SK-N-SH (cell line): ENCODE data around the gene SHISAL1. TPM values are rescaled to one million over a fixed set of nuclear protein-coding genes. Genes with fewer than 3 reads are reported as not detected.
A peak's percentile ranks its signal among the peaks of the same experiment; 100 is the strongest.

Experiments
- CTCF ChIA-PET: fragments of 300-600, 350-600 bp; formaldehyde crosslinking; extraction: SDS; loops from one replicate; lab custom pipeline; 2021; lab: Yijun Ruan, JAX
- POLR2A ChIA-PET: fragments of 350-600 bp; sonication (Branson Sonifier 250); formaldehyde crosslinking; extraction: SDS; loops from one replicate; lab custom pipeline; 2020; ENCODE audit warnings: antibody characterized with exemption, inconsistent platforms; lab: Yijun Ruan, JAX
- DNase-seq: peaks from one replicate; pipeline ENCODE4 v3.0.0; 2012
- H2AFZ ChIP-seq: fragments of 200-600 bp; sonication (generic); 2 replicates; pipeline ENCODE4 v1.8.1; 2016; ENCODE audit warnings: antibody characterized with exemption, mild to moderate bottlenecking, low read depth
- H3F3A ChIP-seq: fragments of 200-600 bp; sonication (generic); replicated peaks from 2 replicates; pipeline ENCODE3; 2016; ENCODE audit warnings: antibody characterized with exemption, mild to moderate bottlenecking; ENCODE audit not compliant: insufficient read depth
- H3K27ac ChIP-seq, 2 experiments: fragments of 200-500 bp in 1 of 2; fragments of 200-600 bp in 1 of 2; sonication (Bioruptor generic) in 1 of 2; sonication (generic), shearing (Covaris generic) in 1 of 2; 2 replicates each; pipeline versions ENCODE4 v1.5.1 to v1.6.1; 2014 to 2016; ENCODE audit warnings: low read depth in 2 of 2, inconsistent platforms in 1 of 2, low read length in 1 of 2, mild to moderate bottlenecking in 1 of 2, mixed read lengths in 1 of 2
- H3K27me3 ChIP-seq: fragments of 200-600 bp; sonication (generic), shearing (Covaris generic); 2 replicates; pipeline ENCODE4 v1.6.1; 2016; ENCODE audit warnings: mixed run types; ENCODE audit not compliant: insufficient read depth
- H3K36me3 ChIP-seq, 2 experiments: fragments of 200-500 bp in 1 of 2; fragments of 200-600 bp in 1 of 2; sonication (Bioruptor generic) in 1 of 2; sonication (generic) in 1 of 2; replicated peaks in 1 of 2; 2 replicates each; pipeline versions ENCODE3 to v1.5.1; 2014 to 2016; ENCODE audit warnings: low read length in 1 of 2, mild to moderate bottlenecking in 1 of 2; ENCODE audit not compliant: insufficient read depth in 2 of 2, control insufficient read depth in 1 of 2
- H3K4me1 ChIP-seq, 2 experiments: fragments of 200-500 bp in 1 of 2; fragments of 200-600 bp in 1 of 2; sonication (Bioruptor generic) in 1 of 2; sonication (generic), shearing (Covaris generic) in 1 of 2; 2 replicates each; pipeline versions ENCODE4 v1.5.1 to v1.6.1; 2014 to 2016; ENCODE audit warnings: low read depth in 1 of 2, low read length in 1 of 2, mixed run types in 1 of 2; ENCODE audit not compliant: insufficient read depth in 2 of 2, control insufficient read depth in 1 of 2
- H3K4me2 ChIP-seq: fragments of 200-600 bp; sonication (generic), shearing (Covaris generic); 2 replicates; pipeline ENCODE4 v1.6.1; 2017; ENCODE audit warnings: mixed run types
- H3K4me3 ChIP-seq, 2 experiments: fragments of 200-500 bp in 1 of 2; fragments of 200-600 bp in 1 of 2; sonication (Bioruptor generic) in 1 of 2; sonication (generic), shearing (Covaris generic) in 1 of 2; 2 replicates each; pipeline versions ENCODE4 v1.5.1 to v1.8.1; 2014 to 2016; ENCODE audit warnings: low read depth in 2 of 2, inconsistent platforms in 1 of 2, low read length in 1 of 2, mild to moderate bottlenecking in 1 of 2, mixed read lengths in 1 of 2, moderate library complexity in 1 of 2
- H3K79me2 ChIP-seq: fragments of 200-600 bp; sonication (generic); 2 replicates; pipeline ENCODE4 v1.8.1; 2017; ENCODE audit warnings: mild to moderate bottlenecking; ENCODE audit not compliant: insufficient read depth
- H3K9ac ChIP-seq: fragments of 200-600 bp; sonication (generic); 2 replicates; pipeline ENCODE4 v1.6.1; 2017; ENCODE audit warnings: mixed run types
- H3K9me2 ChIP-seq: fragments of 200-600 bp; sonication (generic); 2 replicates; pipeline ENCODE4 v1.6.1; 2017; ENCODE audit warnings: mixed run types
- H3K9me3 ChIP-seq: fragments of 200-600 bp; sonication (generic); 2 replicates; pipeline ENCODE4 v1.6.1; 2017; ENCODE audit warnings: mixed run types, mild to moderate bottlenecking, moderate library complexity
- H4K20me1 ChIP-seq: fragments of 200-600 bp; sonication (generic); 2 replicates; pipeline ENCODE4 v1.6.1; 2017; ENCODE audit warnings: mild to moderate bottlenecking, mixed run types; ENCODE audit not compliant: insufficient read depth
- CHD2 ChIP-seq: fragments of 150-350 bp; IDR thresholded peaks from 2 replicates; pipeline ENCODE4 v1.6.1; 2018; ENCODE audit warnings: low read length; ENCODE audit not compliant: partially characterized antibody
- ELF1 ChIP-seq: IDR thresholded peaks from 2 replicates; pipeline ENCODE4 v1.4.0; 2012
- EZH2phosphoT487 ChIP-seq: fragments of 200-600 bp; sonication (generic); IDR thresholded peaks from 2 replicates; pipeline ENCODE4 v1.6.1; 2017; ENCODE audit warnings: low read depth, mixed run types, mild to moderate bottlenecking, antibody characterized with exemption, moderate library complexity, borderline replicate concordance
- MEF2A ChIP-seq: IDR thresholded peaks from 2 replicates; pipeline ENCODE4 v1.4.0; 2012; ENCODE audit warnings: low read depth, borderline replicate concordance
- NRF1 ChIP-seq: IDR thresholded peaks from 2 replicates; pipeline ENCODE4 v1.6.1; 2012; ENCODE audit warnings: low read depth, mild to moderate bottlenecking, low read length
- RAD21 ChIP-seq: IDR thresholded peaks from 2 replicates; pipeline ENCODE4 v1.6.1; 2012; ENCODE audit warnings: mild to moderate bottlenecking, low read length
- RCOR1 ChIP-seq: fragments of 150-350 bp; IDR thresholded peaks from 2 replicates; pipeline ENCODE4 v1.6.1; 2017; ENCODE audit warnings: antibody characterized with exemption, low read length
- YY1 ChIP-seq: IDR thresholded peaks from 2 replicates; pipeline ENCODE4 v1.4.0; 2012; ENCODE audit warnings: low read depth, mild to moderate bottlenecking
- WGBS: methylation state at CpG from one replicate; pipeline ENCODE4 v1.1.6; 2017; ENCODE audit warnings: low lambda C conversion rate; 5-methylcytosine and 5-hydroxymethylcytosine counted together
- polyA plus RNA-seq, 3 experiments: library from polyadenylated mRNA; depleted of rRNA; stranded (reverse); fragments of >200 nt; gene quantifications; 2 replicates each; pipeline ENCODE4 v1.2.3, GENCODE V29; 2012
- TF ChIP-seq, protein P1 (sequence below): IDR thresholded peaks from 2 replicates; pipeline ENCODE4 v1.4.0; 2012; ENCODE audit warnings: low read depth, borderline replicate concordance
- TF ChIP-seq, protein P2 (sequence below): fragments of 150-350 bp; IDR thresholded peaks from 2 replicates; pipeline ENCODE4 v1.6.1; 2016; ENCODE audit warnings: mild to moderate bottlenecking, low read depth, low read length

SHISAL1 gene
- polyA plus RNA-seq, 1 of the 3 experiments (the other 2 are of a cell fraction): 0.10 TPM

- Histone ChIP-seq H3K27me3 (peaks cover 19% of the 10 kb centered on the region; the same call in 1 of the 2 replicates), H3K9me3 (no peaks in the 10 kb centered on the region), H3K27ac (no peak overlapping the region), H4K20me1 (no peaks in the 10 kb centered on the region), H3K79me2 (no peaks in the 10 kb centered on the region), H3K4me3 (peak overlapping the region in 1 of 2 experiments; percentile 10; a peak in 1 of 4 replicates), H3K9me2 (no peaks in the 10 kb centered on the region), H3K4me1 (peaks cover 3 to 13% of the 10 kb centered on the region in 2 experiments; a peak in 1 of 4 replicates), H3F3A (no peaks in the 10 kb centered on the region), H3K36me3 (no peaks in the 10 kb centered on the region), H2AFZ (no peak overlapping the region), H3K4me2 (peak overlapping the region; percentile 47; the same call in 1 of the 2 replicates), H3K9ac (no peak overlapping the region)
- WGBS: 24% methylated on average over 15 of the region's 103 CpGs
- ChIA-PET POLR2A (interaction anchor here (0.6 kb wide), 1 partner anchor 1144 kb away, joined by 3 read pairs; no protein-coding TSS in a partner anchor), CTCF (interaction anchor here (0.6 to 2.1 kb wide), 9 partner anchors 9 to 338 kb away, joined by 3 to 6 read pairs (median 4); no protein-coding TSS in a partner anchor)
- TF ChIP-seq EZH2phosphoT487: 0 out of 2 replicates have a peak, but pooled peaks have one; percentile 52
- TF ChIP-seq, protein P1, sequence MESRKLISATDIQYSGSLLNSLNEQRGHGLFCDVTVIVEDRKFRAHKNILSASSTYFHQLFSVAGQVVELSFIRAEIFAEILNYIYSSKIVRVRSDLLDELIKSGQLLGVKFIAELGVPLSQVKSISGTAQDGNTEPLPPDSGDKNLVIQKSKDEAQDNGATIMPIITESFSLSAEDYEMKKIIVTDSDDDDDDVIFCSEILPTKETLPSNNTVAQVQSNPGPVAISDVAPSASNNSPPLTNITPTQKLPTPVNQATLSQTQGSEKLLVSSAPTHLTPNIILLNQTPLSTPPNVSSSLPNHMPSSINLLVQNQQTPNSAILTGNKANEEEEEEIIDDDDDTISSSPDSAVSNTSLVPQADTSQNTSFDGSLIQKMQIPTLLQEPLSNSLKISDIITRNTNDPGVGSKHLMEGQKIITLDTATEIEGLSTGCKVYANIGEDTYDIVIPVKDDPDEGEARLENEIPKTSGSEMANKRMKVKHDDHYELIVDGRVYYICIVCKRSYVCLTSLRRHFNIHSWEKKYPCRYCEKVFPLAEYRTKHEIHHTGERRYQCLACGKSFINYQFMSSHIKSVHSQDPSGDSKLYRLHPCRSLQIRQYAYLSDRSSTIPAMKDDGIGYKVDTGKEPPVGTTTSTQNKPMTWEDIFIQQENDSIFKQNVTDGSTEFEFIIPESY: no peak
- DNase-seq: peak; percentile 71
Measured at GRCh38 chr22:44330744-44331660, 18.3 kb upstream of the SHISAL1 start.

- no peaks in the 10 kb centered on the region for H4K20me1 ChIP-seq
- peaks cover 19% of the 10 kb centered on the region; the same call in 1 of the 2 replicates for H3K27me3 ChIP-seq
- DNase-seq: no peak
- no peaks in the 10 kb centered on the region for H3K9me3 ChIP-seq
- ChIA-PET POLR2A (interaction anchor here (0.6 kb wide), 1 partner anchor 41 kb away, joined by 3 read pairs; no protein-coding TSS in a partner anchor), CTCF (interaction anchor here (1.0 to 2.1 kb wide), 5 partner anchors 10 to 337 kb away, joined by 3 to 6 read pairs (median 4); no protein-coding TSS in a partner anchor)
- H3K9me2 ChIP-seq: no peaks in the 10 kb centered on the region
- H3K27ac ChIP-seq: no peak overlapping the region
- H3K79me2 ChIP-seq: no peaks in the 10 kb centered on the region
- TF ChIP-seq NRF1 (no peak), RAD21 (no peak), MEF2A (no peak), CHD2 (no peak), YY1 (no peak), RCOR1 (no peak), ELF1 (no peak)
- TF ChIP-seq, protein P2, sequence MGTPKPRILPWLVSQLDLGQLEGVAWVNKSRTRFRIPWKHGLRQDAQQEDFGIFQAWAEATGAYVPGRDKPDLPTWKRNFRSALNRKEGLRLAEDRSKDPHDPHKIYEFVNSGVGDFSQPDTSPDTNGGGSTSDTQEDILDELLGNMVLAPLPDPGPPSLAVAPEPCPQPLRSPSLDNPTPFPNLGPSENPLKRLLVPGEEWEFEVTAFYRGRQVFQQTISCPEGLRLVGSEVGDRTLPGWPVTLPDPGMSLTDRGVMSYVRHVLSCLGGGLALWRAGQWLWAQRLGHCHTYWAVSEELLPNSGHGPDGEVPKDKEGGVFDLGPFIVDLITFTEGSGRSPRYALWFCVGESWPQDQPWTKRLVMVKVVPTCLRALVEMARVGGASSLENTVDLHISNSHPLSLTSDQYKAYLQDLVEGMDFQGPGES: no peak
- H3K4me1 ChIP-seq: peaks cover 3 to 18% of the 10 kb centered on the region in 2 experiments; a peak in 1 of 4 replicates
- no peak overlapping the region for H2AFZ ChIP-seq
- H3K9ac ChIP-seq: no peak overlapping the region
- no peak overlapping the region for H3K4me3 ChIP-seq
- WGBS: 53% methylated on average over 8 of the region's 12 CpGs
- no peaks in the 10 kb centered on the region for H3F3A ChIP-seq
- no peak overlapping the region for H3K4me2 ChIP-seq
- no peaks in the 10 kb centered on the region for H3K36me3 ChIP-seq
Measured at GRCh38 chr22:44330188-44330743, 17.5 kb upstream of the SHISAL1 start.
